ENCODE measurements around the gene SEC24C.
"Not testable (repeated sequence)": the region's sequence is repeated elsewhere in the genome, so short reads cannot be mapped to it uniquely, and the experiment has no call there.

Gene SEC24C

DNA sequence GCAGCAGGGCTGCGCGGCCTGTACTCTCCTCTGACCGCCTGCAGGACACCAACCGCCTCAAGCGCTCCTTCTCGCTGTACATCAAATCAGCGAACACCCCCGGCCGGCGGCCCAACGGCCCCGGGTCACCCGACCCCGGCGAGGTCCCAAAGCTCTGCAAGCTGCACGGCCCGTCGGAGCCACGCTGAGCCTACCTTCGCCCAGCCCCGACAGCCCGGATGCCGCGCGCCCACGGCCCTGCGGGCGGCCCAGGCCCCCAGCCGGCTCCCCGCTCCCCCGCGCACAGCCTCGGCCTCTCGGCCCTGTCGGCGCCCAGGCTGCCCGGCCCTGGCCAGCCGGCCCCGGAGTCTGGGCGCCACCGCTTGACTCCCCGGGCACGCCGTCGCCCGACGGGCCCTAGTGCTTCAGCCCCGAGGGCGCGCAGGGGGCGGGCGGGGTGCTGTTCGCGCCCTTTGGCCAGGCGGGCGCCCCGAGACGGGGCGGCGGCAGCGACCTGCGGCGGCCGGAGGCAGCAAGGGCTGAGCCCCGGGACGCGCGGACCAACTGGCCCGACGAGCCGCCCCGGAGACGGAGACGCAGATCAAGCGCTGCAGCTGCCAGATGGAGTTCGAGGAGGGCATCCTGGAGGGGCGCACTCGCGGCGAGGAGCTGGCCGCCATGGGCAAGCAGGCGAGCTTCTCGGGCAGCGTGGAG lies 11.1 kb upstream of the SEC24C start:
- no peak for DNase-seq

DNA sequence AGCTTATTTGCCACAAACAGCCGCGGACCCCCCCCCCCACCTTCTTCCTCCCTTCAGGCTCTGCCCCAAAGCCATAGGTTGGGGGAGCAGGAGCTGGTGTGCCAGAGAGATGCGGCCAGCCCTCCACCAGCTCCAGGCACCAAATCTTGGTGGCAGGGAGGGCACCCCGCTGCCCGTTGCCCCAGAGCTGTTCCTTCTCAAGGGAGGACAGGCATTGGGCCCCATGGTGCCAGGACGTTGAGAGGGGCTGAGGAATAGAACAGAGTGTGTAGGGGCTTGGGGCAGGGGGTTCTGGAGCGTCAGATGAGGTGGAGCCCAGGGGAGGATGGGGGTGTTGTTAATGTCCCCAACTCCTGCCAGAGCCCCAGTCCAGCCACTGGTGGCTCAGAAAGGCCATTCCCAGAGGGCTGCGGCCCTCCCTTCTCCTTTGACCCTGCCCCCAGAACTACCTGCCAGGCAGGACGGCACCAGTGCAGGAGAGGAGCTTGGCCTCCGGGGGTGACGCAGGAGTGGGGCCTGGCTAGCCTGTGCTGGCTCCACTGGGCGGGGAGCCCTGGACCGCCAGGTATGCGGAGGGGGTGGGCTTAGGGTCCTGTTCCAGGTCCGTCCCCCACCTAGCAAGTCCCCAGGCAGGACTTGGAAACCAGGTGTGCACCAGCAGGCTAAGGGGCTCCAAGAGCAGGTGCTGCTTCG lies 10.0 kb upstream of the SEC24C start:
- DNase-seq, result no peak

DNA sequence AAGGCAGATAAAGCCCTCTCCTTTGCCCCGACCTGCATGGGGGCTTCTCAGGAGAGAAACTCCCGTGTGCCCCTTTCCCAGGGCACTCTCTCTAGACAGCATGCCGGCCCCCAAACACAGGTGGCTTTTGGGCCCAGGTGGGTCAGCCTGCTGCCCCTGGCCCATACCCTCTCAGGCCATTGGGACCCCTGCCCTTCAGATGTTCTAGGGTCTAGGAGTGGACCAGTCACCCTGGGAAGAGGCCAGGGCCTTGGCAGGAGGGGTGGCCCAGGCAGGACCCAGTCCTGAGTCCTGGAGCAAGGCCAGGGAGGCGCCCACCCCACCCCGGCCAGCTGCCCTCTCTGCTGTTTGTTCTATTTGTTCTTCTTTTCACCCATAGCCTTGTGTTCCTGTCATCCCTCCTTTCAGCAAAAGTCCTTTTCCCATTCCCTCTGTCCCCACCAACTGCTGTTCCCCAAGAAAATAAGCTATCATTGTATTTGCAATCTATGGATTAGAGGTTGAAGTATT lies 9.3 kb upstream of the SEC24C start:
- DNase-seq, result no peak

DNA sequence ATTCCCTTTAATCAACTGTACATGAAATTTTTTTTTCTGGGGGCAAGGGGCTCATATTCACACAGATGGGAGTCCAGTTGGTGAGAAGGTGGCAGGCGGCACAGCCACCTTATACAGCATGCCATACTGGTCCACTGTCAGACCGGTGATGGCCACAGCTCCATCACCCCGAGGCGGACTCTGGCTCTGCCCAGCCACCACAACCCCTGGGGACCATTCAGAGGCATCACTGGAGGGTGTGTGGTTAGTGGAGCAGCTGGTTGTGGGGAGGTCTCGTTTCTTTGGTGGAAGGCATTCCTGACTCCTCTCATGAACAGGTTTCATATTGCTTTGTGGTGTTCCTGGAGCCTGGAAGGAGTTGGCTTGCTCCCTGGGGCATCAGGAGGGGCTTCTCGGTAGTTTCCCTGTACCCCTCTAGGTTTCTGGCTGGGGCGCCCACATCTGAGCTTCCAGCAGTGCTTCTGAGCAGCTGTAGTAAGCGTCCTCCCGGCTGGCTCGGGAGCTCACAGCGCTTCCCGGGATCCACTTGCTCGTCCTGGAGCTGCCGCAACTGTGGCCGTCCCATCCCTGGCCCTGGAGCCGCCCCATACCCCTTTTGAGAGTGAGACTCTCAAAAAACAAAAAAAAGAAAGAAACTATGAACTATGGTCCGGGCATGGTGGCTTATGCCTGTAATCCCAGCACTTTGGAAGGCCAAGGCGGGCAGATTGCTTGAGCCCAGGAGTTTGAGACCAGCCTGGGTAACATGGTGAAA lies 3.5 kb upstream of the SEC24C start:
- not testable (repeated sequence) for DNase-seq

DNA sequence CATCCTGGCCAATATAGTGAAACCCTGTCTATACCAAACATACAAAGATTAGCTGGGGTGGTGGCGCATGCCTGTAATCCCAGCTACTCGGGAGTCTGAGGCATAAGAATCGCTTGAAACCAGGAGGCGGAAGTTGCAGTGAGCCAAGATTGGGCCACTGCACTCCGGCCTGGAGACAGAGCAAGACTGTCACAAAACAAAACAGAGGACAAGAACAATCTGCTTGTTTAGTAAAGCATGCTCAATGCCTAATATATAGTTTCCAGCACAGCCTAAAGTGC lies 1.8 kb upstream of the SEC24C start:
- DNase-seq, result no peak

DNA sequence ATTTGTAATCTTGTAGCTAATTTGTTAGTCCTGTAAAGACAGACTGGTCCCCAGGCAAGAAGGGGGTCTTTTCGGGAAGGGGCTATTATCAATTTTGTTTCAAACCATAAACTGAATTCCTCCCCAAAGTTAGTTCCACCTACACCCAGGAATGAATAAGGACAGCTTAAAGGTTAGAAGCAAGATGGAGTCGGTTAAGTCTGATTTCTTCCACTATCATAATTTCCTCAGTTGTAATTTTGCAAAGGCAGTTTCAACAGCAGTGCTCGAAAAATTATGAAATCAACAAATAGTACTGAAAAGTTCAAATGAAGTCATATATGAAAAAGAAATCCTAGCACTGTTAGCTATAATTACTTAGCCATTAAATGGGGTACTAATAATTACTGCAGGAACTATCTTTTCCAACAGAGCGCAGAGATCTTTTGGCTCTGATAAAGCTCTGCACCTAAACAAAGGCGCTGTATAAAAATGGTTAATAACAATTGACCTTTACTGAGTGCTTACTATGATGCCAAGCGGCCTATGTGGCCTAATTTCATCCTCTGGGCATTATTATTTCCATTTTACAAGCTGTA lies 756 bp upstream of the SEC24C start:
- no peak for DNase-seq

DNA sequence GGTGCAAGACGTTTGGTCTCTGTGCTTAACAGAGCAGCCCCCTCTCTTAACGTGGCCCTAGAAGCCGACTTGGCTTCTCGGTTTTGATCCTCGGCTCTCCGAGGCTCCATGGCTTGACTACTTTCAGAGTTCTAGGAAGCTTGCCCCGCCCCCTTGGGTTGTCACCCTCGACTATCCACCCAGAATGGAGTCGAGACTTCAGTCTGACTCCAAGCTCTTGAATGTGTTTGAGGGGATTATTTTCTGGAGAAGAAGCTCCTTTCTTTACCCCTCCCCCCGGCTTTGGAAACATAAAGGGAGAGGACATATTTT lies 448 bp downstream of the SEC24C start:
- no peak for DNase-seq

DNA sequence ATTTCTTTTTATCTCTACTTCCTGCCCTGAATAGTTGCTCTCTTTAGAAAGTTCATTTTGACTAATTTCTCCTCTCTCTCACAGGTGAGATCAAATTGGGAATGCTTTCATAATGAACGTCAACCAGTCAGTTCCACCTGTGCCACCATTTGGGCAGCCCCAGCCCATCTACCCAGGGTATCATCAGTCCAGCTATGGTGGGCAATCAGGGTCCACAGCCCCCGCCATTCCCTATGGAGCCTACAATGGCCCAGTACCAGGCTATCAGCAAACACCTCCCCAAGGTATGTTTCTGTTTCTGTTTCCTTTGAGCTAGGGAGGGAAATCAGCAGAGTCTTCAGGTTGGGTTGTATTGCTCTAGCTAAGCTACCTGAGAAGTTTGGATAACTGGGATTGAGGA lies 2.5 kb downstream of the SEC24C start:
- no peak for DNase-seq

DNA sequence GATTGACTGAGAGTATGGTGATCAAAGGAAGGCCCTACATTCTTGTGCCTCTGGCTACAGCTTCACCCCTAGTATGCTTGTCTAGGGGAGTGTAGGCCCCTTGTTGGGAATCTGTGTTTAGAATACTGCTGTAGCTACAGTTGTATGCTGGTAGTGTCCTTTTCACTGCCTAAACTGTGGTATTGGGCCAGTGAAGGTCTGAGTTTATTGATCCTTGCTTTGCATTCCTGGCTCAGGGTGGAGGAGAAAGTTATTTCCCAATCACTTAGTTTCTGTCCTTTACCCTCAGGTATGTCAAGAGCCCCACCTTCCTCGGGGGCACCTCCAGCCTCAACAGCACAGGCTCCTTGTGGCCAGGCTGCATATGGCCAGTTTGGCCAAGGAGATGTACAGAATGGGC lies 6.6 kb downstream of the SEC24C start:
- no peak for DNase-seq

DNA sequence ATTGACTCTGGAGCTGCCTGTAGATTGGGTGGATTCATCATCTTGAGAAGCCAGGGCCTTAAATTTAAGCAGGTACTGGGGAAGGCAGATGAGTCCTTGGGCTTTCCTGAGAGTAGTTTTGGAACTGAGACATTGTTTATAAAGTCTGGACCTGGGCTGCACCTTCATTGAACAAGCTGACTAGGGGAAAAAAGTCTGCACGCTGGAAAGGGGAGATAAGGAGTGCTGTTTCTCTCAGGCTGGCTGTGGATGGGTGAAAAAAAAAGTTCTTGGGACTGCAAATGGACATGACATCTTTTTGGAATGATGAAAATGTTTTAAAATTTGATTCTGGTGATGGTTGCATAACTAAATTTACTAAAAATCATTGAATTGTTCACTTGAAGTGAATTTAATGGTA lies 12.0 kb downstream of the SEC24C start:
- DNase-seq, result no peak

DNA sequence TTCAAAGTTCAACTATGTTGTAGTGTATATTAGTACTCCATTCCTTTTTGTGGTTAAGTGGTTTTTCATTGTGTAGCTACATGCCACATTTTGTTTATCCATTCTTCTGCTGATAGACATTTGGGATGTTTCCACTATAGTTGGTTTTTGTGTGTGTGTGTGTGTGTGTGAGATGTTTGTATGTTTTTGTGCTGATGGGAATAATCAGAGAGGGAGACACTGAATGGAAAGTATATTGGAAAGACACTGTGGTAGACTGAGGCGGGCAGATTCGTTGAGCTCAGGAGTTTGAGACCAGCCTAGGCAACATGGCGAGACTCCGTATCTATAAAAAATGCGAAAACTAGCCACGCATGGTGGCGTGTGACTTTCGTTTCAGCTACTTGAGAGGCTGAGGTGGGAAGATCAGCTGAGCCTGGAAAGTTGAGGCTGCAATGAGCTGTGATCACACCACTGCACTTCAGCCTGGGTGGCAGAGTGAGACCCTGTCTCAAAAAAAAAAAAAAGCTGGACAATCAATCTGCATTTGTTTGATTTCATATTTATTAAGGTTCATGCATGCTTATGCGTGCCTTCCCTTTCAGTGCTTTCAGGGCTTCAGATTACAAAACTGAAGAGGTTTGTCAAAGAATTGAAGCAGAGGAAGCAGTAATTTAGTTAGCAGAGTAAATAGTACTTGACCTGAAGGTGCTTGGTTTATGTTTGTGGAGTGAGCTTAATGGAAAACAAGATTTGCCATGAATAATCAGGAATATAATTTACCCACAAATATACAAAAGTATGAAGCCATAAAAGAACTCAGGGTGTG lies 14.7 kb downstream of the SEC24C start:
- no peak for DNase-seq

DNA sequence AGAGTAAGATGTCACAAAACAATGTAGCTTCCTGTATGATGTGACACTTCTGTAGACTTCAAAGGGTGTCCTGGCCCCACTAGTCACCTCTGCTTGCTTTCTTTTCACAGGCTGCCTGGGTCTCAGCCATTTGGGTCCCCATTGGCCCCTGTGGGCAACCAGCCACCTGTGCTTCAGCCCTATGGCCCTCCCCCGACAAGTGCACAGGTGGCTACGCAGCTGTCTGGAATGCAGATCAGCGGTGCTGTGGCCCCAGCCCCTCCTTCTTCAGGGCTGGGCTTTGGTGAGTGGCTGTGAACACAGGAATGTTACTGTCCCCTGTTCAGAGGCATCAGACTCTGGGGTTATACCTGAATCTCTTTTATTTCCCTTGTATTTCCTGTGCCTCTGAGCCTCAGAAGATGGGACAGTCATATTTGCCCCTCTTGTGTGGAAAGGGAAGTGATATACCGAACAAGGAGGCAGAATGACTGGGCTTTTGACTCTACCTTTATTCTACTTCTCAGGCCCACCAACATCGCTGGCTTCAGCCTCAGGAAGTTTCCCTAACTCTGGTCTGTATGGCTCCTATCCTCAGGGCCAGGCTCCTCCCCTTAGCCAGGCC lies 15.4 kb downstream of the SEC24C start:
- no peak for DNase-seq

DNA sequence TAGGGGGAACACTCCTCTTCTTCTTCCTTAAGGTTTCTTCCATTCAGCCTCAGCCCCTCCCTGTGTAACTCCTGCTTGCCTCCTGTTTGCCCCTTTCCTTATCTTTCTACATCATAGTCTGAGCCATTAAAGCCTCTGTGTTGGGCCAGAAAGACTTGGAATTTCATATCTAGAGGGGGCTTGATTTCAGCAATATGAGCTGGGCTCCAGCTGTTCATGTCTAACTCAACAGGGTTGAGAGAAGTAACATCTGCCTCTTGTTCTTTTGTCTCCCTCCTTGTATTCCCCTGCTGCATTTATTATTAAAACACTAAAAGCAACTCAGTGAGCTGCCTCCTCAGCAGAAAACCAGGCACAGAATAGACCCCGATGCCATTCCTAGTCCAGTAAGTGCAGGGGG lies 17.6 kb downstream of the SEC24C start:
- no peak for DNase-seq

DNA sequence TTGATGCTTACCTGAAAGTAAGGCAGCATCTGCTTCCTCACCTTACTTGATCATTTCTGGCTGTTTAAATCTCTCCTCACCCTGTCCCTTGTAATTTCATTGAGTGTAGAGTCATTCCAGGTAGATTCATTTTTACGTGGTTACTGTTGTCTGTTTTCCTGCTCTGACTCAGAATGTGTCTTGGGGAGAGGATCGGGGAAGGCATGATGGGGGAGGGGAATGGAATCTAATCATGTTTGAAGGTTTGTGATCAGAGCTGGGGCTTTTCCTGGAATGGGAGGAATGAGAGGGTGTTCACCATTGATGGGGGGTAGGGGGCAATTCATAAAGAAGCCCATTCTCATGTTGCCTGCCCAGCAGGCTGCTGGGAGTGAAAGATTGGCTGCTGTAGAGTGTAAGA lies 18.7 kb downstream of the SEC24C start:
- no peak for DNase-seq

DNA sequence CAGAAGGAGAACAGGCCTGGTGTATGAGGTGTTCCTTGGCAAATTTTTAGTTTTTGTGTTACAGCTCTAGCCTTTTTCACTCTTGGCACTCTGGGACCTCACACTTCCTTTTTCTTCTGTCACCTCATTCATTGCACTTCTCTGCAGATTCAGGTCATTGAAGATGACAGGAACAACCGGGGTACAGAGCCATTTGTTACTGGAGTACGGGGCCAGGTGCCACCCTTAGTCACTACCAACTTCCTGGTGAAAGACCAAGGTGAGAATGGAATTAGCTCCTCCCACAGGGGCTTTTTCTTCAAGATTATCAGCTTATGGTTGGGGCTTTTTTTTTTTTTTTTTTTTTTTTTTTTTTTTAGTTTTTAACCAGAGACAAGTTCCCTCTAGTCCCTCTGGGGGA lies 19.2 kb downstream of the SEC24C start:
- DNase-seq, result no peak

DNA sequence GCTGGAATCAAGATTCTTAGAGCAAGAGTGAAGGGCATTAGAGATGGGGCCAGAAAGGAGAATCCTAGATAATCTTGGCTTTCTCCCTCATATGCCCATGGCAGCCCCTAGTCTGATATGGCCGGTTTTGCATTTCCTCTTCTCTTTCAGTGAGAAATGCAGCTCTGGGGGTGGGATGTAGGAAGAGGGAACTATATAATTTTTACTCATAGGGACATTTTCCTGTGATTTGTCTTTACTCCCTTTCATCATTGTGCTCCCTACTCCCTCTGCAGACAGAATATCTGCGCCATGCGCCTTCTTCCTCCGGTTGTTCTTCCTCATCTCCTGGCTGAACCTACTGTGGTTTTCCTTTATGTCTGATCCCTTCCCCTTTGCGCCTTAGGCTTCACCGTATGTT lies 20.9 kb downstream of the SEC24C start:
- DNase-seq, result no peak

DNA sequence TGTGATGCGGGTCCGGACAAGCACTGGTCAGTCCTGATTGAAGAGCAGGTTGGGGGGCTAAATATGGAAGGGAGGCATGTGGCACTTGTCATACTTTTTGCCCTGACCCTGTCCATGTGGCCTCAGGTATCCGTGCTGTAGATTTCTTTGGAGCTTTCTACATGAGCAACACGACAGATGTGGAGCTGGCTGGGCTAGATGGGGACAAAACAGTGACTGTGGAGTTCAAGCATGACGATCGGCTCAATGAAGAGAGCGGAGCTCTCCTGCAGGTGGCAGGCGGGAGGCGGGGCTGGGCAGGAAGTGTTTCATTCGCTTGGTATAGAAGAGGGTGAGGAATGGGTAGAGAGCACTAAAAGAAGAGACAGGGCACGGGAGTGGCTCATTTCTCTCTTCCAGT lies 24.7 kb downstream of the SEC24C start:
- DNase-seq, result no peak

DNA sequence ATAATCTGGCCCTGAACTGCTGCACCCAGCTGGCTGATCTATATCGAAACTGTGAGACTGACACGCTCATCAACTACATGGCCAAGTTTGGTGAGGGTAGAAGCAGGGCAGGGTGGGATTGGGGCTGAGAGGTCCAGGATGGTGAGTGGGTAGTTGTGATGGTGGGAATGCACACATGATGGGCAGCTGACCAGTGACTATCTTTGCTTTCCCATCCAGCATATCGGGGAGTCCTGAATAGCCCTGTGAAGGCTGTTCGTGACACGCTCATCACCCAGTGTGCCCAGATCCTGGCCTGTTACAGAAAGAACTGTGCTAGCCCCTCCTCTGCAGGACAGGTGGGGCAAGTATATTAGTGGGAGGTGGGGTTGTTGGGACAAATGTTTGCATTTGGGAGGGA lies 25.2 kb downstream of the SEC24C start:
- DNase-seq, result no peak

DNA sequence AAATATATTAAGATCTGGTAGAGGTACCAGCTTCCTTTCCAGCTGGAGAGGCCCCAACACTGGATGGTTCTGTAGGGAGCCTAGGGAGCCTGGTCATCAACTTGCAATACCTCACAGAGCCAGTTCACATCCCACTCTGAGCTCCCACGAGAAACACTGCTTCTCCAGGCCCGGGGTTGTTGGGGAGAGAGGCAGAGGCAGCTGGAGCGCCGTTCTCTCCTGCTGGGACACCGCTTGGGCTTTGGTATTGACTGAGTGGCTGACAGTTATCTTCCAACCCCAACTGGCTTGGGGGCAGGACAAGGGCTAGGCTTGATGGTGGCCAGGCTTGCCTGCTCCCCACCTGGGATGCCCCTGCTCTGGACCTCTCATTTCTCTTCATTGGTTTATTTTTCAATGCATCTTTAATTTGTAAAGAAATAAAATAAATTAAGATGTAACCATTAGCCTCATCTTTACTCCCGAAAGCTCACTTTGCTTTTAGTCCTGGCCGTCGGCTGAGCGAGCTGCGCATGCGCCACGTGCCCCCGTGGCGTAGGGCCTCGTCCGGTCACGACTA lies 27.6 kb downstream of the SEC24C start:
- DNase-seq, result peak; percentile 32

DNA sequence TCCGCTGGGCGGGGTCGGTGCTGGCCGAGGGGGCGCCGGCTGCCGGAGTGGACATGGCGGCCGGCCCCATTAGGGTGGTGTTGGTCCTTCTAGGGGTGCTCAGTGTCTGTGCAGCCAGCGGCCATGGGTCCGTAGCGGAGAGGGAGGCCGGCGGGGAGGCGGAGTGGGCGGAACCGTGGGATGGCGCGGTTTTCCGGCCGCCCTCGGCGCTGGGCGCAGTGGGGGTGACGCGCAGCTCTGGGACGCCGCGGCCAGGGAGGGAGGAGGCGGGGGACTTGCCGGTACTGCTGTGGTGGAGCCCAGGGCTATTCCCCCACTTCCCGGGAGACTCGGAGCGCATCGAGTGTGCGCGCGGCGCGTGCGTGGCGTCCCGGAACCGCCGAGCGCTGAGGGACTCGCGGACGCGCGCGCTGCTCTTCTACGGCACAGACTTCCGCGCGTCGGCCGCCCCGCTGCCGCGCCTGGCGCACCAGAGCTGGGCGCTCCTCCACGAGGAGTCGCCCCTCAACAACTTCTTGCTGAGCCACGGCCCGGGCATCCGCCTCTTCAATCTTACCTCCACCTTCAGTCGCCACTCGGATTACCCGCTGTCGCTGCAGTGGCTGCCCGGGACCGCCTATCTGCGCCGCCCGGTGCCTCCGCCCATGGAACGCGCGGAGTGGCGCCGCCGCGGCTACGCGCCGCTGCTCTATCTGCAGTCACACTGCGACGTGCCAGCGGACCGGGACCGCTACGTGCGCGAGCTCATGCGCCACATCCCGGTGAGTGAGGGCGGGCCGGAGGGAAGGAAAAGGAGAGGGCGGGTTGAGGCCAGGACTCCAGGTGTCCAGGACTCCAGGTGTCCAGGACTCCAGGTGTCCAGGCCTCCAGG lies 28.3 kb downstream of the SEC24C start:
- DNase-seq, result no peak

DNA sequence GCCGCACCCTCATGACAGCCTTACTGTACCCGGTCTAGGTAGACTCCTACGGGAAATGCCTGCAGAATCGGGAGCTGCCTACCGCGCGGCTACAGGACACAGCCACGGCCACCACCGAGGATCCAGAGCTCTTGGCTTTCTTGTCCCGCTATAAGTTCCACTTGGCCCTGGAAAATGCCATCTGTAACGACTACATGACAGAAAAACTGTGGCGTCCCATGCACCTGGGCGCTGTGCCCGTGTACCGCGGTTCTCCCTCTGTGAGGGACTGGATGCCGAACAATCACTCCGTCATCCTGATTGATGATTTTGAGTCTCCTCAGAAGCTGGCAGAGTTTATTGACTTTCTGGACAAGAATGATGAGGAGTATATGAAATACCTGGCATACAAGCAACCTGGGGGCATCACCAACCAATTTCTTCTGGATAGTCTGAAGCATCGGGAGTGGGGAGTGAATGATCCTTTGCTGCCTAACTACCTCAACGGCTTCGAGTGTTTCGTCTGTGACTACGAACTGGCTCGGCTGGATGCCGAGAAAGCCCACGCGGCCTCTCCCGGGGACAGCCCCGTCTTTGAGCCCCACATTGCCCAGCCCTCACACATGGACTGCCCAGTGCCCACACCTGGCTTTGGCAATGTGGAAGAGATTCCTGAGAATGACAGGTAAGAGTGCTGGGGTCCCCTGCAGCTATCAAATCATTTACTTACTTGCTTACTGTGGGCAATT lies 29.1 kb downstream of the SEC24C start:
- DNase-seq, result no peak
